ENCODE results near the gene OASL. TPM values are rescaled to one million over a fixed set of nuclear protein-coding genes. Genes with fewer than 3 reads are reported as not detected.

The OASL gene
- total RNA-seq, 1 experiment from 2014 or later: not detected

DNA sequence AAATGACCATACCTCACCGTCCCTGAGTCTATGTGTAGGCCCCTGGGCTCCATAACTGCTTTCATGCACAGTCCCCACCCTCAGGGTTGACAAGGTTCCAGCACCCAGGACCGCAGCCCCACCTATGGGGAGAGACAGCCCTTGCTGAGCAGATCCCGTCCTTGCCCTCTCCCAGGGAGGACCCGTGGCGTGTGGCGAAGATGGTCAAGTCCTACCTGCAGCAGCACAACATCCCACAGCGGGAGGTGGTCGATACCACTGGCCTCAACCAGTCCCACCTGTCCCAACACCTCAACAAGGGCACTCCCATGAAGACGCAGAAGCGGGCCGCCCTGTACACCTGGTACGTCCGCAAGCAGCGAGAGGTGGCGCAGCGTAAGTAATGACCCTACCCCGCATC is 50.4 kb downstream of the OASL start:
- Histone ChIP-seq H4K5ac (ENCODE audit: insufficient read length, low read depth, low read length) (no peak overlapping the region), H4K20me1 (ENCODE audit: control insufficient read depth, insufficient read depth, insufficient read length) (no peaks in the 10 kb centered on the region), H3K27ac (ENCODE audit: insufficient read length, low read depth, low read length) (no peak overlapping the region), H3K4ac (ENCODE audit: low read depth, low read length) (no peak overlapping the region), H4K91ac (ENCODE audit: insufficient read length, low read depth, low read length) (no peak overlapping the region), H2BK15ac (ENCODE audit: low read depth, low read length) (no peak overlapping the region), H3K9ac (ENCODE audit: extremely low read depth, insufficient read length, low read length) (no peak overlapping the region), H2BK20ac (ENCODE audit: low read depth, low read length, poor library complexity, severe bottlenecking) (no peak overlapping the region), H2AFZ (ENCODE audit: low read length) (no peak overlapping the region), H2AK5ac (ENCODE audit: insufficient read length, low read length) (no peak overlapping the region), H3K23me2 (ENCODE audit: insufficient read length, low read depth, low read length, poor library complexity, severe bottlenecking) (no peaks in the 10 kb centered on the region), H2BK120ac (ENCODE audit: low read depth, low read length, poor library complexity, severe bottlenecking) (no peak overlapping the region), H3K18ac (ENCODE audit: insufficient read length, low read depth, low read length) (no peak overlapping the region), H3K79me2 (ENCODE audit: insufficient read depth, low read length) (no peaks in the 10 kb centered on the region), H3K27me3 (ENCODE audit: insufficient read depth, low read length) (no peaks in the 10 kb centered on the region), H3K14ac (ENCODE audit: insufficient read depth, low read length) (no peak overlapping the region), H3K9me3 (ENCODE audit: control insufficient read depth, low read depth, low read length) (no peaks in the 10 kb centered on the region), H2BK5ac (ENCODE audit: insufficient read length, low read length) (no peak overlapping the region), H3T11ph (ENCODE audit: low read length) (no peak overlapping the region), H3K4me1 (ENCODE audit: insufficient read depth, low read length) (no peaks in the 10 kb centered on the region), H4K8ac (replicated peaks; ENCODE audit: insufficient read length, low read depth, low read length) (no peak overlapping the region), H2BK12ac (ENCODE audit: insufficient read length, low read depth, low read length) (no peak overlapping the region), H3K4me2 (ENCODE audit: insufficient read depth, insufficient read length, low read length) (no peak overlapping the region), H3K23ac (ENCODE audit: insufficient read length, low read depth, low read length) (no peak overlapping the region), H3K79me1 (ENCODE audit: insufficient read depth, low read depth, low read length, poor library complexity, severe bottlenecking) (no peaks in the 10 kb centered on the region), H3K56ac (ENCODE audit: insufficient read length, low read depth, low read length) (no peak overlapping the region)
- Mint-ChIP-seq H3K36me3 (ENCODE audit: insufficient read depth in 1 of 3, low read depth in 3 of 3) (no peaks in the 10 kb centered on the region), H3K27me3 (ENCODE audit: low read depth) (peaks cover 7% of the 10 kb centered on the region), H3K4me1 (peaks cover 5 to 8% of the 10 kb centered on the region in 2 experiments), H3K4me3 (no peak overlapping the region), H3K27ac (no peak overlapping the region), H3K9me3 (peaks cover 0 to 3% of the 10 kb centered on the region in 2 experiments; a peak in 1 of 5 replicates)
- DNase-seq: no peak
- WGBS (ENCODE audit: extremely low coverage, insufficient read length, low lambda C conversion rate): no CpG with 5 or more reads among the region's 17 CpGs
- TF ChIP-seq, protein P1, sequence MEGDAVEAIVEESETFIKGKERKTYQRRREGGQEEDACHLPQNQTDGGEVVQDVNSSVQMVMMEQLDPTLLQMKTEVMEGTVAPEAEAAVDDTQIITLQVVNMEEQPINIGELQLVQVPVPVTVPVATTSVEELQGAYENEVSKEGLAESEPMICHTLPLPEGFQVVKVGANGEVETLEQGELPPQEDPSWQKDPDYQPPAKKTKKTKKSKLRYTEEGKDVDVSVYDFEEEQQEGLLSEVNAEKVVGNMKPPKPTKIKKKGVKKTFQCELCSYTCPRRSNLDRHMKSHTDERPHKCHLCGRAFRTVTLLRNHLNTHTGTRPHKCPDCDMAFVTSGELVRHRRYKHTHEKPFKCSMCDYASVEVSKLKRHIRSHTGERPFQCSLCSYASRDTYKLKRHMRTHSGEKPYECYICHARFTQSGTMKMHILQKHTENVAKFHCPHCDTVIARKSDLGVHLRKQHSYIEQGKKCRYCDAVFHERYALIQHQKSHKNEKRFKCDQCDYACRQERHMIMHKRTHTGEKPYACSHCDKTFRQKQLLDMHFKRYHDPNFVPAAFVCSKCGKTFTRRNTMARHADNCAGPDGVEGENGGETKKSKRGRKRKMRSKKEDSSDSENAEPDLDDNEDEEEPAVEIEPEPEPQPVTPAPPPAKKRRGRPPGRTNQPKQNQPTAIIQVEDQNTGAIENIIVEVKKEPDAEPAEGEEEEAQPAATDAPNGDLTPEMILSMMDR (conservative IDR thresholded peaks at IDR 0.05): no peak

All from H9 (cell line).